CD4-positive, alpha-beta T cell (primary cell): ENCODE data around the gene OSBPL5. TPM values are rescaled to one million over a fixed set of nuclear protein-coding genes. Genes with fewer than 3 reads are reported as not detected.
A peak's percentile ranks its signal among the peaks of the same experiment; 100 is the strongest.

Experiments
- ATAC-seq: fragments of 200-7000 bp; cut with Tn5 transposase; one replicate; pipeline ENCODE4 v1.10.0; 2022; ENCODE audit warnings: mild to moderate bottlenecking; ENCODE audit not compliant: poor library complexity
- CTCF ChIA-PET: fragments of 350-600 bp; sonication (Branson Sonifier 250); formaldehyde crosslinking; loops from one replicate; lab custom pipeline; 2021; ENCODE audit warnings: antibody characterized with exemption, inconsistent platforms; lab: Charles Lee
- POLR2A ChIA-PET: fragments of 350-600 bp; sonication (Branson Sonifier 250); formaldehyde crosslinking; loops from one replicate; lab custom pipeline; 2021; ENCODE audit warnings: antibody characterized with exemption, inconsistent platforms; lab: Charles Lee
- DNase-seq, 14 experiments: peaks; one replicate each; pipeline ENCODE4 v3.0.0-alpha.2; 2013 to 2020; ENCODE audit warnings: mixed read lengths in 2 of 14
- H3K27ac ChIP-seq, 2 donors: one replicate each; pipeline versions ENCODE4 v1.5.1 to v1.7.0; 2013; ENCODE audit warnings: low read length in 2 of 2, low read depth in 1 of 2, mild to moderate bottlenecking in 1 of 2
- H3K27me3 ChIP-seq, 2 experiments: 1 replicate in 1 of 2; 2 replicates in 1 of 2; pipeline versions ENCODE4 v1.6.1 to v1.7.0; 2013; ENCODE audit warnings: low read length in 2 of 2, control low read depth in 1 of 2, mild to moderate bottlenecking in 1 of 2, moderate library complexity in 1 of 2; ENCODE audit not compliant: insufficient read depth in 2 of 2, control insufficient read depth in 1 of 2
- H3K36me3 ChIP-seq: one replicate; pipeline ENCODE4 v1.6.1; 2013; ENCODE audit warnings: low read length, control low read depth; ENCODE audit not compliant: insufficient read depth
- H3K4me1 ChIP-seq: one replicate; pipeline ENCODE4 v1.6.1; 2013; ENCODE audit warnings: low read length, control low read depth; ENCODE audit not compliant: insufficient read depth
- H3K4me3 ChIP-seq: one replicate; pipeline ENCODE4 v1.5.1; 2013; ENCODE audit warnings: mild to moderate bottlenecking, low read length, moderate library complexity
- H3K9me3 ChIP-seq, 2 experiments: 1 replicate in 1 of 2; 2 replicates in 1 of 2; pipeline versions ENCODE4 v1.6.1 to v1.7.0; 2013; ENCODE audit warnings: low read length in 2 of 2, mild to moderate bottlenecking in 2 of 2, control low read depth in 1 of 2, moderate library complexity in 1 of 2; ENCODE audit not compliant: control insufficient read depth in 1 of 2, insufficient read depth in 1 of 2
- H3K27ac Mint-ChIP-seq: one replicate; pipeline ENCODE4 v1.8.0; 2020; ENCODE audit warnings: mixed read lengths
- H3K27me3 Mint-ChIP-seq: one replicate; pipeline ENCODE4 v1.8.0; 2021; ENCODE audit warnings: mixed read lengths
- H3K36me3 Mint-ChIP-seq: one replicate; pipeline ENCODE4 v1.8.0; 2021; ENCODE audit warnings: low read depth, mixed read lengths
- H3K4me1 Mint-ChIP-seq: one replicate; pipeline ENCODE4 v1.8.0; 2021; ENCODE audit warnings: low read depth, mixed read lengths
- H3K4me3 Mint-ChIP-seq: one replicate; pipeline ENCODE4 v1.8.0; 2020; ENCODE audit warnings: mild to moderate bottlenecking, mixed read lengths
- H3K9me3 Mint-ChIP-seq: one replicate; pipeline ENCODE4 v1.8.0; 2020; ENCODE audit warnings: mixed read lengths
- CTCF ChIP-seq: fragments of 200-600 bp; IDR thresholded peaks from one replicate; pipeline ENCODE4 v1.8.0; 2022; ENCODE audit warnings: antibody characterized with exemption, mild to moderate bottlenecking
- intact Hi-C, 2 experiments: fragments of 100-400 bp; cut with DNase I in 1 of 2; cut with micrococcal nuclease in 1 of 2; formaldehyde crosslinking; loops; one replicate each; pipeline versions ENCODE4 v1.15.1 to v1.9.0; 2023 to 2025; cut with DNase I, micrococcal nuclease
- total RNA-seq, 174 experiments: library from RNA in 2 of 174; stranded (reverse) in 2 of 174; gene quantifications; one replicate each; pipeline ENCODE4 v1.2.3 and lab custom pipeline; 2021 to 2026

OSBPL5 gene
- total RNA-seq, 2 experiments from 2014 or later = 6.7 to 9.1 TPM

DNA sequence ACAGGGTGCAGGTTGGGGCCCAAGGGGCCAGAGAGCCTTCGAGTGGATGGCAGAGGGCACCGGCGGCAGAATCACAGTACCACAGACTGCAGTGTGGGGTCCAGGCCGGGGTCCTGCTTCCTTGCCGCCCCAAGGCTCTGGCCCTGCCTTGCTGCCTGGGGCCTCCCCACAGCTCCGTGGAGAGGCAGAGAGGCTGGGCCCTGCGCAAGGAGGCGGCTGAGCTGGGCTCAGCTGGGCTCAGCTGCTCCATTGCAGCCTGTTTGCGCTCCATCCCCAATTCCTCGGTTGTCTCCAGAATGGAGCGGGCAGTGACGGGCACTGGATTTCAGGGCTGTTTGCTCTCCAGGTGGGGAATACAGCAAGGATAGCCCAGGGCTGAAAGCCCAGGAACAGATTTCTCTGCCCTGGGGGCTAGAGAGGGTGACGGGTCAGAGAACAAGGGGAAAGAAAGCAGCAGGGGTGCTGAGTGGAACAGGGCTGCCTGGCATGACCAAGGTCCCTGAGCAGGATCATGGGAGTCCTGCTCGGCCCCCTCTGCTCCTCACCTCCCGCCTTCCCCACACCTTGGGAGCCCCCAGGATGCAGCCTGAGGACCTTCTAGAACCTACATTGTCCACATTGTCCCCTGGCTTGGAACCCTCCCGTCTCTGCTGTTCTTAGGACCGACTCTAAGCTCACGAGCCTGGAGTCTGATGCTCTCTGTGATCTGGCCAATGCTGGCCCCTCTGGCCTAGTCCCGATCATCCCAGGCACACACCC, 34.6 kb upstream of the OSBPL5 start:
- intact Hi-C loops = no loop called here
- ATAC-seq (no peak), DNase-seq (peak in 1 of 14 experiments; percentile 1)
- H3K27me3 Mint-ChIP-seq = peaks cover 18% of the 10 kb centered on the region
- ChIA-PET CTCF (no interaction called here), POLR2A (no interaction called here)
- Histone ChIP-seq H3K9me3 (peaks cover 0 to 13% of the 10 kb centered on the region in 2 experiments), H3K4me3 (no peak overlapping the region), H3K36me3 (no peaks in the 10 kb centered on the region), H3K27me3 (peaks cover 21 to 23% of the 10 kb centered on the region in 2 experiments), H3K27ac (no peak overlapping the region), H3K4me1 (no peaks in the 10 kb centered on the region)
- H3K4me1 Mint-ChIP-seq = no peaks in the 10 kb centered on the region
- no peak overlapping the region for H3K4me3 Mint-ChIP-seq
- H3K9me3 Mint-ChIP-seq = no peaks in the 10 kb centered on the region
- no peak for TF ChIP-seq CTCF
- no peaks in the 10 kb centered on the region for H3K36me3 Mint-ChIP-seq
- no peak overlapping the region for H3K27ac Mint-ChIP-seq

DNA sequence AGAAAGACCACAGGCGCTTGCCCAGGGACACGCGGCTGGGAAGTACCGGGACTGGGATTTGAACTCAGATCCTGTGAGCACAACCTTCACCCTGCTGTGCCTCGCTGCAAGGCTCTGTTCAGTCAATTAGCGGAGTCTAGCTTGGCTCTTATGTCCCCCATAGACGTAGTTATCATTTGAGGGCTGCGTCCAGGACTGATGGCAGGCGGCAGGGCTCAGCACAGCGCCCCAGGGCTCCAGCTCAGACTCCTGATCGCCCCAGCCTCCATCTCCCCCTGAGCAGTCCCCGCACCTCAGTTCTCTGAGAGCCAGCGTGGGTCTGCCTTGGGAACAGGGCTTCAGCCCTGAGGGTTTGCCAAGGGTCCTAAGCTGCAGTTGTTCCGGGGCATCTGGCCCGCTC, 33.7 kb upstream of the OSBPL5 start:
- Histone ChIP-seq H3K36me3 (no peaks in the 10 kb centered on the region), H3K27ac (no peak overlapping the region), H3K27me3 (peaks cover 21 to 23% of the 10 kb centered on the region in 2 experiments), H3K4me1 (no peaks in the 10 kb centered on the region), H3K4me3 (no peak overlapping the region), H3K9me3 (peaks cover 0 to 9% of the 10 kb centered on the region in 2 experiments)
- Mint-ChIP-seq H3K4me3 (no peak overlapping the region), H3K27ac (no peak overlapping the region), H3K4me1 (no peaks in the 10 kb centered on the region), H3K27me3 (peaks cover 18% of the 10 kb centered on the region), H3K9me3 (no peaks in the 10 kb centered on the region), H3K36me3 (no peaks in the 10 kb centered on the region)
- no peak for ATAC-seq
- peak in 1 of 14 experiments; percentile 1 for DNase-seq
- ChIA-PET CTCF (no interaction called here), POLR2A (no interaction called here)
- intact Hi-C loops = no loop called here
- no peak for TF ChIP-seq CTCF

DNA sequence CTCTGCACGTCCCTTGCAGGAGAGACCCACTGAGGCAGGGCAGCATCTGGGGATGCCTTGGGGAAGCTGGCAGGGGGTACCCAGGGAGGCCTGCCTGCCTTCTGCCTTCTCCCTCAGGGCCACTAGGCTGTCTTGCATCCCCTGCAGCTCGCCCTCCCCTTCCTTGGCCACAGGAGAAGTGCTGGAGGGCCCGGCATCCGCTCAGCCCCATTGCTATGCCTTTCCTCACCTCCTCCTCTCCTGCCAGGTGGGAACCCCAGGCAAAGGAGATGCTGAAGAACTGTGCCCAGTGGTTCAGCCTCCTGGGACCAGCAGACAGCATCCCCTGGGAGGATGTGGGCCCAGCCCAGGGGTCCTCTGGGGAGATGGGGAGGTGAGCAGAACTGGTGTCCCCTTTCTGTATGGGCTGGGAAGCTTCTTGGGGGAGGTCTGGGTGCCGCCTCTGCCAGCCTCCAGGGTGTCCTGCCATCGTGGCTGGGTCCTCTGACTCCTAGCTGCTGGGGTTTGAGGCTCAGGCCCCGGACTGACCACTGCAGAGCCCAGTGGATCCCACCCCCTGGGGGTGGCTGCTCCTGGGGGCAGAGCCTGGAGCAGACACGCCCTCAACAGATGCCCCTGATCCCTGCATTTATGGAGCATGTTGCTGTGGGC, 32.9 kb upstream of the OSBPL5 start:
- Histone ChIP-seq H3K9me3 (peaks cover 0 to 9% of the 10 kb centered on the region in 2 experiments), H3K27ac (no peak overlapping the region), H3K4me1 (no peaks in the 10 kb centered on the region), H3K27me3 (peaks cover 16 to 18% of the 10 kb centered on the region in 2 experiments), H3K36me3 (no peaks in the 10 kb centered on the region), H3K4me3 (no peak overlapping the region)
- no peak overlapping the region for H3K27ac Mint-ChIP-seq
- H3K9me3 Mint-ChIP-seq = no peaks in the 10 kb centered on the region
- ChIA-PET POLR2A (no interaction called here), CTCF (no interaction called here)
- no peaks in the 10 kb centered on the region for H3K4me1 Mint-ChIP-seq
- no peak for TF ChIP-seq CTCF
- H3K4me3 Mint-ChIP-seq = no peak overlapping the region
- peaks cover 18% of the 10 kb centered on the region for H3K27me3 Mint-ChIP-seq
- DNase-seq = peak in 1 of 14 experiments; percentile 25
- intact Hi-C loops = no loop called here
- ATAC-seq = no peak
- no peaks in the 10 kb centered on the region for H3K36me3 Mint-ChIP-seq
